Upper lobe of left lung (tissue), 4 donors: ENCODE data around the gene SP3.

Source experiments
- CTCF ChIP-seq, 6 experiments: fragments of 450-650 bp in 4 of 6; fragments of 200-600 bp in 2 of 6; sonication (generic) in 2 of 6; IDR thresholded peaks; one replicate each; pipeline ENCODE4 v1.5.1; 2016 to 2019; ENCODE audit warnings: antibody characterized with exemption in 6 of 6
- EP300 ChIP-seq, 4 donors: sonication (generic); formaldehyde crosslinking; IDR thresholded peaks; one replicate each; pipeline ENCODE4 v1.5.1; 2017; ENCODE audit warnings: antibody characterized with exemption in 4 of 4, control low read depth in 2 of 4
- POLR2A ChIP-seq, 4 donors: fragments of 450-650 bp; IDR thresholded peaks; one replicate each; pipeline ENCODE4 v1.5.1; 2016 to 2017; ENCODE audit warnings: antibody characterized with exemption in 4 of 4, mild to moderate bottlenecking in 2 of 4
- POLR2AphosphoS5 ChIP-seq, 2 donors: sonication (generic); formaldehyde crosslinking; IDR thresholded peaks; one replicate each; pipeline ENCODE4 v1.5.1; 2017; ENCODE audit warnings: antibody characterized with exemption in 2 of 2

GRCh38 chr2:173881461-173881860 is 83.7 kb downstream of the SP3 start:
- TF ChIP-seq CTCF (IDR thresholded peaks at IDR 0.05) (no peak), EP300 (IDR thresholded peaks at IDR 0.05) (no peak), POLR2AphosphoS5 (IDR thresholded peaks at IDR 0.05) (no peak), POLR2A (IDR thresholded peaks at IDR 0.05) (no peak)
